ENCODE measurements around the gene ADCY3. TPM values are rescaled to one million over a fixed set of nuclear protein-coding genes. Genes with fewer than 3 reads are reported as not detected.

ADCY3 gene
- total and polyA plus RNA-seq, 2 of the 13 experiments (the other 11 are each of a cell fraction or from before 2014, with no cell fraction given): 0.11 to 0.61 TPM

GRCh38 chr2:24792874-24793760, 126.9 kb downstream of the ADCY3 start, which contains the start of the genes CENPO and PTRHD1 (continued):
- TF ChIP-seq TEF (CRISPR knock-in tag; IDR thresholded peaks at IDR 0.05): peak; percentile 57; the same call in 1 of the 2 replicates
- peak; percentile 100 for TF ChIP-seq ZKSCAN1 (IDR thresholded peaks at IDR 0.05; ENCODE audit: low read length)
- peak; percentile 20; the same call in 1 of the 2 replicates for TF ChIP-seq RFX3 (CRISPR knock-in tag; IDR thresholded peaks at IDR 0.05)
- peak; percentile 77; the same call in 1 of the 2 replicates for TF ChIP-seq SALL2 (CRISPR knock-in tag; IDR thresholded peaks at IDR 0.05)
- TF ChIP-seq REXO4 (CRISPR knock-in tag; IDR thresholded peaks at IDR 0.05; ENCODE audit: borderline replicate concordance): peak; percentile 90; the same call in 1 of the 2 replicates
- peak; percentile 92 for TF ChIP-seq ZMAT3 (CRISPR knock-in tag; conservative IDR thresholded peaks at IDR 0.05)
- TF ChIP-seq ZNF451 (CRISPR knock-in tag; IDR thresholded peaks at IDR 0.05): peak; percentile 77; the same call in 1 of the 2 replicates
- TF ChIP-seq MATR3 (CRISPR knock-in tag; IDR thresholded peaks at IDR 0.05): no peak
- TF ChIP-seq, protein P1, sequence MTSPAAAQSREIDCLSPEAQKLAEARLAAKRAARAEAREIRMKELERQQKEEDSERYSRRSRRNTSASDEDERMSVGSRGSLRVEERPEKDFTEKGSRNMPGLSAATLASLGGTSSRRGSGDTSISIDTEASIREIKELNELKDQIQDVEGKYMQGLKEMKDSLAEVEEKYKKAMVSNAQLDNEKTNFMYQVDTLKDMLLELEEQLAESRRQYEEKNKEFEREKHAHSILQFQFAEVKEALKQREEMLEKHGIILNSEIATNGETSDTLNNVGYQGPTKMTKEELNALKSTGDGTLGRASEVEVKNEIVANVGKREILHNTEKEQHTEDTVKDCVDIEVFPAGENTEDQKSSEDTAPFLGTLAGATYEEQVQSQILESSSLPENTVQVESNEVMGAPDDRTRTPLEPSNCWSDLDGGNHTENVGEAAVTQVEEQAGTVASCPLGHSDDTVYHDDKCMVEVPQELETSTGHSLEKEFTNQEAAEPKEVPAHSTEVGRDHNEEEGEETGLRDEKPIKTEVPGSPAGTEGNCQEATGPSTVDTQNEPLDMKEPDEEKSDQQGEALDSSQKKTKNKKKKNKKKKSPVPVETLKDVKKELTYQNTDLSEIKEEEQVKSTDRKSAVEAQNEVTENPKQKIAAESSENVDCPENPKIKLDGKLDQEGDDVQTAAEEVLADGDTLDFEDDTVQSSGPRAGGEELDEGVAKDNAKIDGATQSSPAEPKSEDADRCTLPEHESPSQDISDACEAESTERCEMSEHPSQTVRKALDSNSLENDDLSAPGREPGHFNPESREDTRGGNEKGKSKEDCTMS (CRISPR knock-in tag; conservative IDR thresholded peaks at IDR 0.05): no peak
- TF ChIP-seq ZNF660 (CRISPR knock-in tag; IDR thresholded peaks at IDR 0.05; ENCODE audit: borderline replicate concordance, low read depth): no peak
- no peak for TF ChIP-seq ZNF781 (CRISPR knock-in tag; IDR thresholded peaks at IDR 0.05; ENCODE audit: borderline replicate concordance, not compliant biosample characterization)
- TF ChIP-seq, protein P2, sequence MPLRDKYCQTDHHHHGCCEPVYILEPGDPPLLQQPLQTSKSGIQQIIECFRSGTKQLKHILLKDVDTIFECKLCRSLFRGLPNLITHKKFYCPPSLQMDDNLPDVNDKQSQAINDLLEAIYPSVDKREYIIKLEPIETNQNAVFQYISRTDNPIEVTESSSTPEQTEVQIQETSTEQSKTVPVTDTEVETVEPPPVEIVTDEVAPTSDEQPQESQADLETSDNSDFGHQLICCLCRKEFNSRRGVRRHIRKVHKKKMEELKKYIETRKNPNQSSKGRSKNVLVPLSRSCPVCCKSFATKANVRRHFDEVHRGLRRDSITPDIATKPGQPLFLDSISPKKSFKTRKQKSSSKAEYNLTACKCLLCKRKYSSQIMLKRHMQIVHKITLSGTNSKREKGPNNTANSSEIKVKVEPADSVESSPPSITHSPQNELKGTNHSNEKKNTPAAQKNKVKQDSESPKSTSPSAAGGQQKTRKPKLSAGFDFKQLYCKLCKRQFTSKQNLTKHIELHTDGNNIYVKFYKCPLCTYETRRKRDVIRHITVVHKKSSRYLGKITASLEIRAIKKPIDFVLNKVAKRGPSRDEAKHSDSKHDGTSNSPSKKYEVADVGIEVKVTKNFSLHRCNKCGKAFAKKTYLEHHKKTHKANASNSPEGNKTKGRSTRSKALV (CRISPR knock-in tag; IDR thresholded peaks at IDR 0.05): peak; percentile 40; the same call in 1 of the 2 replicates
- 0 out of 2 replicates have a peak, but pooled peaks have one; percentile 73 for TF ChIP-seq ZNF773 (CRISPR knock-in tag; IDR thresholded peaks at IDR 0.05; ENCODE audit: borderline replicate concordance)
- peak; percentile 91 for TF ChIP-seq ZNF253 (CRISPR knock-in tag; IDR thresholded peaks at IDR 0.05; ENCODE audit: borderline replicate concordance)
- peak; percentile 60; the same call in 1 of the 2 replicates for TF ChIP-seq ZNF607 (CRISPR knock-in tag; IDR thresholded peaks at IDR 0.05; ENCODE audit: borderline replicate concordance)
- peak; percentile 95 for TF ChIP-seq KAT8 (CRISPR knock-in tag; IDR thresholded peaks at IDR 0.05)
- no peak for TF ChIP-seq ZNF207 (IDR thresholded peaks at IDR 0.05; ENCODE audit: borderline replicate concordance)
- peak; percentile 77; the same call in 1 of the 2 replicates for TF ChIP-seq NAIF1 (CRISPR knock-in tag; IDR thresholded peaks at IDR 0.05; ENCODE audit: borderline replicate concordance)
- TF ChIP-seq AKAP8 (CRISPR knock-in tag; IDR thresholded peaks at IDR 0.05): no peak; the same call in 1 of the 2 replicates
- TF ChIP-seq KAT2B (IDR thresholded peaks at IDR 0.05; ENCODE audit: borderline replicate concordance, low read depth, low read length): no peak
- peak; percentile 79 for TF ChIP-seq IRF2 (CRISPR knock-in tag; IDR thresholded peaks at IDR 0.05)
- TF ChIP-seq ZNF850 (CRISPR knock-in tag; conservative IDR thresholded peaks at IDR 0.05): no peak
- peak; percentile 84 for TF ChIP-seq BRCA1 (CRISPR knock-in tag; IDR thresholded peaks at IDR 0.05)
- 0 out of 2 replicates have a peak, but pooled peaks have one; percentile 62 for TF ChIP-seq JUND (CRISPR knock-in tag; IDR thresholded peaks at IDR 0.05)
- no peak for TF ChIP-seq ZNF737 (CRISPR knock-in tag; IDR thresholded peaks at IDR 0.05; ENCODE audit: borderline replicate concordance)

All from HepG2 (cell line).